ENCODE data around the gene YEATS4. TPM values are rescaled to one million over a fixed set of nuclear protein-coding genes. Genes with fewer than 3 reads are reported as not detected.

The YEATS4 gene
- total RNA-seq, 1 experiment from 2014 or later, result 20.9 TPM

DNA sequence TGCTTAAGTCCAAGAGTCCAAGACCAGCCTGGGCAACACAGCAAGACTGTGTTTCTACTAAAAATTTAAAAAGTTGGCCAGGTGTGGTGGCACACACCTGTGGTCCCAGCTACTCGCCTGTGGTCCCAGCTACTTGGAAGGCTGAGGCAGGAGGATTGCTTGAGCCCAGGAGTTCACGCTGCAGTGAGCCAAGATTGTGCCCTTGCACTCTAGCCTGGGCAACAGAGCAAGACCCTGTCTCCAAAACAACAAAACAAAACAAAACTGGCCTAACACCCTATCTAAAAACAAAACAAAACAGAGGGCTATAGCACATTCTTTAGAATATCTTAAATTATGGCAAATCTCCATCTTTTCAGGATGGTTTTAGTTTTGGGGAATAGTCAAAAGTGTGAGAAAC, 14.5 kb upstream of the YEATS4 start:
- H3K27me3 ChIP-seq (ENCODE audit: control insufficient read depth, insufficient read depth, low read length), result no peaks in the 10 kb centered on the region
- H3K27ac ChIP-seq (ENCODE audit: low read length), result no peak overlapping the region
- POLR2A ChIA-PET, result no interaction called here
- no peak for ATAC-seq
- no peaks in the 10 kb centered on the region for H3K9me3 ChIP-seq (ENCODE audit: control insufficient read depth, insufficient read depth, low read depth, low read length)
- intact Hi-C loops (cut with micrococcal nuclease; ENCODE audit: unreplicated experiment) (no loop called here), in situ Hi-C loops (cut with HindIII; ENCODE audit: low pct_unique_long_range_greater_than_20kb, low sequenced_read_pairs) (no loop called here)
- DNase-seq (ENCODE audit: low read depth, low spot score), result no peak
- H3K4me1 ChIP-seq (ENCODE audit: control insufficient read depth, insufficient read depth, low read length), result no peaks in the 10 kb centered on the region
- no peak overlapping the region for H3K4me3 ChIP-seq (ENCODE audit: low read depth in 2 of 2, low read length in 2 of 2)
- BruUV-seq (replicated peaks), result no TSS peak
- CTCF ChIA-PET, result interaction anchor here (0.6 kb wide), 1 partner anchor 277 kb away, joined by 3 read pairs; no protein-coding TSS in a partner anchor
- H3K36me3 ChIP-seq (ENCODE audit: control insufficient read depth, insufficient read depth, low read length), result no peaks in the 10 kb centered on the region
- TF ChIP-seq SIN3A (IDR thresholded peaks at IDR 0.05; ENCODE audit: borderline replicate concordance, insufficient read depth, low read depth, low read length), result no peak
- TF ChIP-seq, protein P1, sequence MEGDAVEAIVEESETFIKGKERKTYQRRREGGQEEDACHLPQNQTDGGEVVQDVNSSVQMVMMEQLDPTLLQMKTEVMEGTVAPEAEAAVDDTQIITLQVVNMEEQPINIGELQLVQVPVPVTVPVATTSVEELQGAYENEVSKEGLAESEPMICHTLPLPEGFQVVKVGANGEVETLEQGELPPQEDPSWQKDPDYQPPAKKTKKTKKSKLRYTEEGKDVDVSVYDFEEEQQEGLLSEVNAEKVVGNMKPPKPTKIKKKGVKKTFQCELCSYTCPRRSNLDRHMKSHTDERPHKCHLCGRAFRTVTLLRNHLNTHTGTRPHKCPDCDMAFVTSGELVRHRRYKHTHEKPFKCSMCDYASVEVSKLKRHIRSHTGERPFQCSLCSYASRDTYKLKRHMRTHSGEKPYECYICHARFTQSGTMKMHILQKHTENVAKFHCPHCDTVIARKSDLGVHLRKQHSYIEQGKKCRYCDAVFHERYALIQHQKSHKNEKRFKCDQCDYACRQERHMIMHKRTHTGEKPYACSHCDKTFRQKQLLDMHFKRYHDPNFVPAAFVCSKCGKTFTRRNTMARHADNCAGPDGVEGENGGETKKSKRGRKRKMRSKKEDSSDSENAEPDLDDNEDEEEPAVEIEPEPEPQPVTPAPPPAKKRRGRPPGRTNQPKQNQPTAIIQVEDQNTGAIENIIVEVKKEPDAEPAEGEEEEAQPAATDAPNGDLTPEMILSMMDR (IDR thresholded peaks at IDR 0.05), result no peak

DNA sequence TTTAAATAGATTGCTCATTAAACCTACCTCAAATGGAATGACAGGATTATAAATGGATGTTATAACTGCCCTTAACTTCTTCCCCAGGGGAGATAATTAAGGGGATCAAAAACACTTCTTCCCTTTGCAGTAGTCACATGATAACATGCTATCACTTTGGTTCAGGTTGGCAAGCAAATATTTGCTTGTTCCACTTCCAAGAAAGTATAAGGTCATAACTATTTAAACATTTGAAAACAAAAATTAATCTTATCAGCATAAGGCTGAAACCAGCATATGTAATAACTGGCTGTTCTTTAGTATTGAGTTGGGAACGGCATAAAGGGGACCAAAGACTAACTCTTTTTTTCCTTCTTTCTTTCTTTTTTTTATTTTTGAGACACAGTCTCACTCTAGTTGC, 13.8 kb upstream of the YEATS4 start:
- Histone ChIP-seq H3K27ac (ENCODE audit: low read length) (no peak overlapping the region), H3K9me3 (ENCODE audit: control insufficient read depth, insufficient read depth, low read depth, low read length) (no peaks in the 10 kb centered on the region), H3K4me1 (ENCODE audit: control insufficient read depth, insufficient read depth, low read length) (no peaks in the 10 kb centered on the region), H3K4me3 (ENCODE audit: low read depth in 2 of 2, low read length in 2 of 2) (no peak overlapping the region), H3K27me3 (ENCODE audit: control insufficient read depth, insufficient read depth, low read length) (no peaks in the 10 kb centered on the region), H3K36me3 (ENCODE audit: control insufficient read depth, insufficient read depth, low read length) (no peaks in the 10 kb centered on the region)
- DNase-seq (ENCODE audit: low read depth, low spot score) (no peak), ATAC-seq (no peak)
- ChIA-PET POLR2A (no interaction called here), CTCF (no interaction called here)
- intact Hi-C loops (cut with micrococcal nuclease; ENCODE audit: unreplicated experiment), result no loop called here
- BruUV-seq (replicated peaks), result no TSS peak
- TF ChIP-seq SIN3A (IDR thresholded peaks at IDR 0.05; ENCODE audit: borderline replicate concordance, insufficient read depth, low read depth, low read length), result no peak
- TF ChIP-seq TCF7L2 (IDR thresholded peaks at IDR 0.05; ENCODE audit: low read depth, low read length), result no peak
- TF ChIP-seq, protein P2, sequence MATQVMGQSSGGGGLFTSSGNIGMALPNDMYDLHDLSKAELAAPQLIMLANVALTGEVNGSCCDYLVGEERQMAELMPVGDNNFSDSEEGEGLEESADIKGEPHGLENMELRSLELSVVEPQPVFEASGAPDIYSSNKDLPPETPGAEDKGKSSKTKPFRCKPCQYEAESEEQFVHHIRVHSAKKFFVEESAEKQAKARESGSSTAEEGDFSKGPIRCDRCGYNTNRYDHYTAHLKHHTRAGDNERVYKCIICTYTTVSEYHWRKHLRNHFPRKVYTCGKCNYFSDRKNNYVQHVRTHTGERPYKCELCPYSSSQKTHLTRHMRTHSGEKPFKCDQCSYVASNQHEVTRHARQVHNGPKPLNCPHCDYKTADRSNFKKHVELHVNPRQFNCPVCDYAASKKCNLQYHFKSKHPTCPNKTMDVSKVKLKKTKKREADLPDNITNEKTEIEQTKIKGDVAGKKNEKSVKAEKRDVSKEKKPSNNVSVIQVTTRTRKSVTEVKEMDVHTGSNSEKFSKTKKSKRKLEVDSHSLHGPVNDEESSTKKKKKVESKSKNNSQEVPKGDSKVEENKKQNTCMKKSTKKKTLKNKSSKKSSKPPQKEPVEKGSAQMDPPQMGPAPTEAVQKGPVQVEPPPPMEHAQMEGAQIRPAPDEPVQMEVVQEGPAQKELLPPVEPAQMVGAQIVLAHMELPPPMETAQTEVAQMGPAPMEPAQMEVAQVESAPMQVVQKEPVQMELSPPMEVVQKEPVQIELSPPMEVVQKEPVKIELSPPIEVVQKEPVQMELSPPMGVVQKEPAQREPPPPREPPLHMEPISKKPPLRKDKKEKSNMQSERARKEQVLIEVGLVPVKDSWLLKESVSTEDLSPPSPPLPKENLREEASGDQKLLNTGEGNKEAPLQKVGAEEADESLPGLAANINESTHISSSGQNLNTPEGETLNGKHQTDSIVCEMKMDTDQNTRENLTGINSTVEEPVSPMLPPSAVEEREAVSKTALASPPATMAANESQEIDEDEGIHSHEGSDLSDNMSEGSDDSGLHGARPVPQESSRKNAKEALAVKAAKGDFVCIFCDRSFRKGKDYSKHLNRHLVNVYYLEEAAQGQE (IDR thresholded peaks at IDR 0.05; ENCODE audit: insufficient read depth in 1 of 2, low read depth in 2 of 2, low read length in 1 of 2), result no peak
- TF ChIP-seq, protein P1 (IDR thresholded peaks at IDR 0.05), result no peak
- no peak for TF ChIP-seq POLR2AphosphoS5 (IDR thresholded peaks at IDR 0.05; ENCODE audit: low read depth, low read length)
- in situ Hi-C loops (cut with HindIII; ENCODE audit: low pct_unique_long_range_greater_than_20kb, low sequenced_read_pairs), result no loop called here

All from Panc1 (cell line).